ENCODE measurements around the gene ZC3H14. TPM values are rescaled to one million over a fixed set of nuclear protein-coding genes. Genes with fewer than 3 reads are reported as not detected.

ZC3H14 gene
- total and polyA plus RNA-seq, 4 experiments from 2014 or later = 38.4 to 54.6 (median 47.6) TPM

GRCh38 chr14:88565427-88565826, 2.6 kb downstream of the ZC3H14 start:
- Mint-ChIP-seq H3K4me3 (no peak overlapping the region), H3K4me1 (peaks cover 14 to 32% (median 22%) of the 10 kb centered on the region in 4 donors), H3K27ac (no peak overlapping the region), H3K36me3 (peaks cover 17 to 33% of the 10 kb centered on the region in 2 donors), H3K27me3 (no peaks in the 10 kb centered on the region), H3K9me3 (no peaks in the 10 kb centered on the region)
- H3K4me1 ChIP-seq (ENCODE audit: insufficient read depth, low read length) = peaks cover 20% of the 10 kb centered on the region
- no peak for DNase-seq
- intact Hi-C loops (cut with micrococcal nuclease) = loop anchor here (10.0 kb wide), 1 partner anchor 299 kb away; no protein-coding TSS in a partner anchor
- CTCF ChIA-PET (ENCODE audit: partially characterized antibody) = no interaction called here
- peaks cover 25% of the 10 kb centered on the region for H3K36me3 ChIP-seq (ENCODE audit: insufficient read depth, low read length)
- H3K4me3 ChIP-seq (ENCODE audit: low read length in 2 of 2) = no peak overlapping the region
- no peak overlapping the region for H3K27ac ChIP-seq (ENCODE audit: low read depth, low read length)
- H3K27me3 ChIP-seq (ENCODE audit: insufficient read depth, low read length) = no peaks in the 10 kb centered on the region
- H3K9me3 ChIP-seq (ENCODE audit: control insufficient read depth in 1 of 2, low read length in 2 of 2) = no peaks in the 10 kb centered on the region
- POLR2A ChIA-PET (ENCODE audit: partially characterized antibody) = no interaction called here

GRCh38 chr14:88568196-88568595, 5.4 kb downstream of the ZC3H14 start:
- Histone ChIP-seq H3K4me3 (ENCODE audit: low read length in 2 of 2) (no peak overlapping the region), H3K36me3 (ENCODE audit: insufficient read depth, low read length) (peaks cover 37% of the 10 kb centered on the region), H3K9me3 (ENCODE audit: control insufficient read depth in 1 of 2, low read length in 2 of 2) (no peaks in the 10 kb centered on the region), H3K27me3 (ENCODE audit: insufficient read depth, low read length) (no peaks in the 10 kb centered on the region), H3K27ac (ENCODE audit: low read depth, low read length) (no peak overlapping the region), H3K4me1 (ENCODE audit: insufficient read depth, low read length) (peaks cover 13% of the 10 kb centered on the region)
- CTCF ChIA-PET (ENCODE audit: partially characterized antibody) = no interaction called here
- Mint-ChIP-seq H3K36me3 (peaks cover 38 to 46% of the 10 kb centered on the region in 2 donors), H3K27me3 (no peaks in the 10 kb centered on the region), H3K27ac (peak overlapping the region in 1 of 7 donors; percentile 19), H3K9me3 (no peaks in the 10 kb centered on the region), H3K4me1 (peaks cover 11 to 19% (median 13%) of the 10 kb centered on the region in 4 donors), H3K4me3 (no peak overlapping the region)
- intact Hi-C loops (cut with micrococcal nuclease) = loop anchor here (10.0 kb wide), 1 partner anchor 297 kb away; no protein-coding TSS in a partner anchor
- POLR2A ChIA-PET (ENCODE audit: partially characterized antibody) = no interaction called here
- no peak for DNase-seq

- no peak overlapping the region for H3K27ac ChIP-seq (ENCODE audit: low read depth, low read length)
- H3K27me3 Mint-ChIP-seq = no peaks in the 10 kb centered on the region
- H3K4me1 ChIP-seq (ENCODE audit: insufficient read depth, low read length) = no peaks in the 10 kb centered on the region
- H3K36me3 Mint-ChIP-seq = peaks cover 55 to 73% of the 10 kb centered on the region in 2 donors
- no peak for DNase-seq
- intact Hi-C loops (cut with micrococcal nuclease) = no loop called here
- no peak overlapping the region for H3K4me3 ChIP-seq (ENCODE audit: low read length in 2 of 2)
- ChIA-PET POLR2A (ENCODE audit: partially characterized antibody) (no interaction called here), CTCF (ENCODE audit: partially characterized antibody) (no interaction called here)
- H3K4me3 Mint-ChIP-seq = no peak overlapping the region
- H3K27ac Mint-ChIP-seq = no peak overlapping the region
- H3K9me3 Mint-ChIP-seq = no peaks in the 10 kb centered on the region
- no peaks in the 10 kb centered on the region for H3K27me3 ChIP-seq (ENCODE audit: insufficient read depth, low read length)
- H3K36me3 ChIP-seq (ENCODE audit: insufficient read depth, low read length) = peaks cover 44% of the 10 kb centered on the region
- no peaks in the 10 kb centered on the region for H3K9me3 ChIP-seq (ENCODE audit: control insufficient read depth in 1 of 2, low read length in 2 of 2)
- H3K4me1 Mint-ChIP-seq = peaks cover 0 to 2% (median 0%) of the 10 kb centered on the region in 4 donors
Observed at GRCh38 chr14:88572117-88572516, 9.3 kb downstream of the ZC3H14 start.

GRCh38 chr14:88576222-88576621, 13.4 kb downstream of the ZC3H14 start:
- no peaks in the 10 kb centered on the region for H3K9me3 ChIP-seq (ENCODE audit: control insufficient read depth in 1 of 2, low read length in 2 of 2)
- H3K4me1 Mint-ChIP-seq = no peaks in the 10 kb centered on the region
- ChIA-PET CTCF (ENCODE audit: partially characterized antibody) (no interaction called here), POLR2A (ENCODE audit: partially characterized antibody) (no interaction called here)
- H3K36me3 Mint-ChIP-seq = peaks cover 60 to 79% of the 10 kb centered on the region in 2 donors
- H3K4me3 Mint-ChIP-seq = no peak overlapping the region
- H3K27ac Mint-ChIP-seq = no peak overlapping the region
- H3K4me3 ChIP-seq (ENCODE audit: low read length in 2 of 2) = no peak overlapping the region
- H3K36me3 ChIP-seq (ENCODE audit: insufficient read depth, low read length) = peaks cover 42% of the 10 kb centered on the region
- intact Hi-C loops (cut with micrococcal nuclease) = no loop called here
- no peak overlapping the region for H3K27ac ChIP-seq (ENCODE audit: low read depth, low read length)
- no peaks in the 10 kb centered on the region for H3K4me1 ChIP-seq (ENCODE audit: insufficient read depth, low read length)
- no peaks in the 10 kb centered on the region for H3K27me3 ChIP-seq (ENCODE audit: insufficient read depth, low read length)
- no peaks in the 10 kb centered on the region for H3K27me3 Mint-ChIP-seq
- no peaks in the 10 kb centered on the region for H3K9me3 Mint-ChIP-seq
- DNase-seq = no peak

GRCh38 chr14:88584451-88584850, 21.6 kb downstream of the ZC3H14 start:
- intact Hi-C loops (cut with micrococcal nuclease) = no loop called here
- no peak for DNase-seq
- POLR2A ChIA-PET (ENCODE audit: partially characterized antibody) = no interaction called here
- Mint-ChIP-seq H3K4me3 (no peak overlapping the region), H3K9me3 (no peaks in the 10 kb centered on the region), H3K27ac (peak overlapping the region in 1 of 7 donors; percentile 13), H3K27me3 (no peaks in the 10 kb centered on the region), H3K36me3 (peaks cover 55 to 73% of the 10 kb centered on the region in 2 donors), H3K4me1 (peaks cover 0 to 14% (median 4%) of the 10 kb centered on the region in 4 donors)
- CTCF ChIA-PET (ENCODE audit: partially characterized antibody) = interaction anchor here (1.3 kb wide), 1 partner anchor 12 kb away, joined by 4 read pairs; no protein-coding TSS in a partner anchor
- Histone ChIP-seq H3K27me3 (ENCODE audit: insufficient read depth, low read length) (no peaks in the 10 kb centered on the region), H3K4me3 (ENCODE audit: low read length in 2 of 2) (no peak overlapping the region), H3K27ac (ENCODE audit: low read depth, low read length) (no peak overlapping the region), H3K4me1 (ENCODE audit: insufficient read depth, low read length) (no peaks in the 10 kb centered on the region), H3K9me3 (ENCODE audit: control insufficient read depth in 1 of 2, low read length in 2 of 2) (no peaks in the 10 kb centered on the region), H3K36me3 (ENCODE audit: insufficient read depth, low read length) (peaks cover 7% of the 10 kb centered on the region)

GRCh38 chr14:88588081-88588480, 25.2 kb downstream of the ZC3H14 start:
- Histone ChIP-seq H3K27me3 (ENCODE audit: insufficient read depth, low read length) (no peaks in the 10 kb centered on the region), H3K9me3 (ENCODE audit: control insufficient read depth in 1 of 2, low read length in 2 of 2) (no peaks in the 10 kb centered on the region), H3K27ac (ENCODE audit: low read depth, low read length) (no peak overlapping the region), H3K36me3 (ENCODE audit: insufficient read depth, low read length) (peaks cover 11% of the 10 kb centered on the region), H3K4me3 (ENCODE audit: low read length in 2 of 2) (no peak overlapping the region), H3K4me1 (ENCODE audit: insufficient read depth, low read length) (no peaks in the 10 kb centered on the region)
- Mint-ChIP-seq H3K9me3 (no peaks in the 10 kb centered on the region), H3K36me3 (peaks cover 62 to 71% of the 10 kb centered on the region in 2 donors), H3K27ac (no peak overlapping the region), H3K4me3 (no peak overlapping the region), H3K27me3 (no peaks in the 10 kb centered on the region), H3K4me1 (peaks cover 0 to 9% (median under 1%) of the 10 kb centered on the region in 4 donors)
- ChIA-PET POLR2A (ENCODE audit: partially characterized antibody) (no interaction called here), CTCF (ENCODE audit: partially characterized antibody) (no interaction called here)
- no peak for DNase-seq
- intact Hi-C loops (cut with micrococcal nuclease) = no loop called here

- DNase-seq = no peak
- Mint-ChIP-seq H3K27ac (no peak overlapping the region), H3K9me3 (no peaks in the 10 kb centered on the region), H3K4me1 (peaks cover 0 to 6% (median under 1%) of the 10 kb centered on the region in 4 donors), H3K36me3 (peaks cover 59 to 71% of the 10 kb centered on the region in 2 donors), H3K27me3 (no peaks in the 10 kb centered on the region), H3K4me3 (no peak overlapping the region)
- POLR2A ChIA-PET (ENCODE audit: partially characterized antibody) = no interaction called here
- intact Hi-C loops (cut with micrococcal nuclease) = no loop called here
- H3K4me1 ChIP-seq (ENCODE audit: insufficient read depth, low read length) = no peaks in the 10 kb centered on the region
- peaks cover 7% of the 10 kb centered on the region for H3K36me3 ChIP-seq (ENCODE audit: insufficient read depth, low read length)
- CTCF ChIA-PET (ENCODE audit: partially characterized antibody) = no interaction called here
- no peak overlapping the region for H3K4me3 ChIP-seq (ENCODE audit: low read length in 2 of 2)
- no peaks in the 10 kb centered on the region for H3K9me3 ChIP-seq (ENCODE audit: control insufficient read depth in 1 of 2, low read length in 2 of 2)
- H3K27ac ChIP-seq (ENCODE audit: low read depth, low read length) = no peak overlapping the region
- no peaks in the 10 kb centered on the region for H3K27me3 ChIP-seq (ENCODE audit: insufficient read depth, low read length)
Observed at GRCh38 chr14:88590173-88590572, 27.3 kb downstream of the ZC3H14 start.
